NCI-H2196 (cell line): ENCODE data around the gene RMI2.

Source experiments
- DNase-seq: peaks from one replicate; lab custom pipeline; 2025; ENCODE audit not compliant: unreplicated experiment; lab: John Stamatoyannopoulos, UW

Gene RMI2

DNA sequence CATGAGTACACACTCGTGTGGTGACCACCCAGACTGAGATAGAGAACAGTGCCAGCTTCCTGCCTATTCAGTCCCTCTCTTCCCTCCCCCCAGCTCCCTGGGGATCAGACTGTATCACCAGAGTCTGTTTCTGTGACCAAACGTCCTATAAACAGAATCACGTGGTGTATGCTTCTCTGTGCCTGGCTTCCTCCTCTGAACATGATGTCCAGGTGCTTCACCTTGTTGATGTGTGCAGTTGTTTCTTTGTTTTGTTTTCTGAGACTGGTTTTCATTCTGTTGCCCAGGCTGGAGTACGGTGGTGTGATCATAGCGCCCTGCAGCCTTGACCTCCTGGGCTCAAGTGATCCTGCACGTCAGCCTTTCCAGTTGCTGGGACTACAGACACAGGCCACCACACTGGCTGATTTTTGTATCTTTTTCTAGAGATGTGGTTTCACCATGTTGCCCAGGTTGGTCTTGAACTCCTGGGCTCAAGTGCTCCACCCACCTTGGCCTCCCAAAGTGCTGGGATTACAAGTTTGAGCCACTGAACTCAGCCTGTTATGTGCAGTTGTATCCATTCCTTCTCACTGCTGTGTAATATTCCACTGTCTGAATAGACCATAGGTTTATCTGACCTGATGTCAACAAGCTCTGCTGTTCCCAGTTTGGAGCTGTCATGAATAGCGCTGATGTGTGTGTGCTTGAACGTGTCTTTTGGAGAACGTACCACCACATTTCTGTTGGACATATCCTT, 35.2 kb upstream of the RMI2 start:
- peak; percentile 22 for DNase-seq

DNA sequence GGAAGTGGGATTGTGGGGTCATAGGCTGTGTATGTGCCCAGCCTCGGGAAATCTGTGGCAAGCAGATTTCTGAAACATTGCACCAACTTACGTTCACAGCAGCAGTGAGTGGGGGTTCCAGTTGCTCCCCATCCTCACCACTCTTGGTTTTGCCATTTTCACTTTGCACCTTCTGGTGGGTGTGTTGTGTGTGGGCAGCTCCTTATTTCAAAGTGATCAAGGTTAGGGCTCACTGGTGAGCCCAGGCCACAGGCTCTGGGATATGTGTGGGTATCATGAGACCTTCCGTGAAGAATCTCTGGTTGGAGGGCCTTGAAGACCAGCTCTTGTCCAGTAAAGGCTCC, 34.7 kb upstream of the RMI2 start:
- DNase-seq: no peak

DNA sequence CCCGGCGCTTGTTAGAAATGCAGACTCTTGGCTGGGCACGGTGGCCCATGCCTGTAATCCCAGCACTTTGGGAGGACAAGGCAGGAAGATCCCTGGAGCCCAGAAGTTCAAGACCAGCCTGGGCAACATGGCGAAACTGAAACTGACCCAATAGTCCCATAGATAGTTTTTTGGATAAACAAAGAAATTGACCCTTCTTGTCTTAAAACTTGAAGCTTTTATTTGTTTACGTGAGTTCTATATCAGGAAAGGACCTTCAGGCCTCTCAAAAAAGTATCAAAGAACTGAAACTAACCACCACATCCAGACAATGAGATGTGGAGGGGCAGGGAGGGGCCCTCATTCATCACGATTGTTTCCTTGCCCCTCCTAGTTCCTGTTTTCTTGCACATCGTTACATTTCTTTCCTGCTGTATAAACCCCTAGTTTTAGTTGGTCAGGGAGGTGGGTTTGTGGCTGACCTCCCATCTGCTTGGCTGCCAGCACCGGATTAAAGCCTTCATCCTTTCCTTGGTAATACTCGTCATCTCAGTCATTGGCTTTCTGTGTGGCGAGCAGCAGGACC, 34.2 kb upstream of the RMI2 start:
- no peak for DNase-seq

DNA sequence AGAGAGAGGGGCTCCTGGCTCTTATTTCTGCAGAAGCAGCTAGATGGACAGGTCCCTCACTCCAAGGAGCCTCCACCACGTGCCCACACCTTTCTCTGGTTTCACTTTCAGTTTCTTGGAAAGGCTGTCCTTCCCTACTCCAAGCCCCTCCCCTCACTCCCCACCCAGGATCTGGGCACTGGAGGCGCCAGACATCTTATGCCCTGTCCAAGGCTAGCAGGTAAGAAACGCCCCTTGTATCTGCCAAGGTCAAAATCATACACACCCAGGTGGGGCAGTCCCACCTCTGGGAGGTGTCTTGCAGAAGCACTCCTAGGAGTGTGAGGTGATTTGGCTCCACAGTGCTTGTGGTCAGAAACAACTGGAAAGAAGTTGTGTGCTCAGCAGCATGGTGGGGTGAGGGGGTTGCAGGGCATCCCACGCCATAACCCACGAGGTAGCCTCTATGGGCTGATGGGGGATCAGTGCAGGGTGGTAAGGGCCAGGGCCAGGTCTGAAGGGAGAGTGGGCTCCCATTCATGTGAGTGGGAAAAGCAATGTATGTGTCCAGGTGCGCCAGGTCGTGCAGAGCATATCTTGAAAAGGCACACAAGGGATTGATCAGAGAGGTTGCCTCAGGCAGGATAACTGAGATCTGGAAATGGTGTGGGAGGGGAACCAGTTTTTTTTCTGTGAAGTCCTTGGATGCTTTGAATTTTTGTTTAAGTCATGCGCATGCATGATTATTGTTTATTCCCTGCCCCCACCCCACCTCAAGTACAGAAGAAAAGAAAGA, 32.4 kb upstream of the RMI2 start:
- peak; percentile 75 for DNase-seq

DNA sequence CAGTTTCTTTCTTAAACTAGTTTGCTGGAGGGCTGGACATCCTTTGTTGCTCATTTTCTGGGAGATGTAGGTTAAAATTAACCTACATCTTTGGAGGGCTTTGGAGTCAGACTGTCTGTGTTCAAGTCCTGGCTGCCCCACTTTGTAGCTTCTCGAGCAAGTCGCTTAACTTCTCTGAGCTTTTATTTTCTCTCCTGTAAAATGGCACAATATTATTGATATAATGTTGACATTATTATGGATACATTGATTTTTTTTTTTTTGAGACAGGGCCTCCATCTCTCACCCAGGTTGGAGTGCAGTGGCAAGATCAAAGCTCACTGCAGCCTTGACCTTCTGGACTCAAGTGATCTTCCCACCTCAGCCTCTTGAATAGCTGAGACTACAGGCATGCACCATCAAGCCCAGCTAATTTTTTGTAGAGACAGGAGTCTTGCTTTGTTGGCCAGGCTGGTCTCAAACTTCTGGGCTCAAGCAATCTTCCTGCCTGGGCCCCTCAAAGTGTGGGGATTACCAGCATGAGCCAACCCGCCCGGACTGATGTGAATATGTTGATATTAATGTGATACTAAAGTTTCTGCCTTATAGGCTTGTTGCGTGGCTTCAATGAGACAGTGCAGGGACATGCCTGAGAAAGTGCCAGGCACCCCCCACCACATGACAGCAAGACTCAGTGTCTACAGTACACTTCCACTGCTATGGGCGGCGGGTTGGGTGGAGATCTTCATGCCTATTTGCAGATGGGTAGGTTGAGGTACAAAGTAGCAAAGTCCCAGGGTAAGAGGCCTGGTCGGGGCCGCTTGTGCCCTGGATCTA, 31.6 kb upstream of the RMI2 start:
- DNase-seq: no peak

DNA sequence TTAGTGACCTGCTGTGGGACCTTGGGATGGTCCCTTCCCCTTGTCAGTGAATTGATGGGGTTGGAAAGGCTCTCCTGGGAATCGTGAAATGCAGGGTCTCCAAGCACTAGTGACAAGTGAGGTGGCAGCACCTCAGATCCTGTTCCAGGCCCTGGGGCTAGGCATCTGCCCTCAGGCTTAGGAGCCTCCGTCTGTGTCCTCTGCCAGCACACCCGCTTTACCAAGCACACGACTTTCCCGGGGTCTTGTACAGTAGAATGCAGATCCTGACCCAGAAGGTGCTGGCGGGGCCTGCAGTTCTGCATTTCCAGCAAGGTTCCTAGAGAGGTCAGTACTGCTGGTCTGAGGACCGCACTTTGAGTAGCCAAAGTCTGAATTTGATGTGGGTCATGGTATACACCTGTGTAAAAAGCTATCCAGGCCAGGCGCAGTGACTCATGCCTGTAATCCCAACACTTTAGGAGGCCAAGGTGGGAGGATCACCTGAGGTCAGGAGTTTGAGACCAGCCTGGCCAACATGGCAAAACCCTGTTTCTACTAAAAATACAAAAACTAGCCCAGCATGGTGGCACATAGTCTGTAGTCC, 30.9 kb upstream of the RMI2 start:
- DNase-seq: no peak

DNA sequence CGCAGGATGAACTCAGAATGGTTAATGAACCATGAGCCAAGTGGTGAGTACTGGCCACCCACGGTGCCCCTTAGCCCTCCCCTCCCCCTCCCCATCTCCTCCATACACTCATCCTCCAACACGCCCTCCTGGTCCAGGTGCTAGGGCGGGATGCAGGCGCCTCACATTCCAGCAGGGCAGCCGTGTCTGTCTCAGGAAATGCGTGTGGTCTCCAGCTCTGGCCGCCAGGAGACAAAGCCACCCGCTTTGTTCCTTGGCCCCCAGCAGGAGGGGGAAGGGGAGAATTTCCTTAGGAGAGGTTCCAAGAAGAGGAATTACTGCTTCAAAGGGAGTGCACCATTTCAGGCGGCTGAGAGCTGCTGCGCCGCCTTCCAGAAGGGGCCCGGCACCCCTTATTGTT, 29.7 kb upstream of the RMI2 start:
- no peak for DNase-seq

DNA sequence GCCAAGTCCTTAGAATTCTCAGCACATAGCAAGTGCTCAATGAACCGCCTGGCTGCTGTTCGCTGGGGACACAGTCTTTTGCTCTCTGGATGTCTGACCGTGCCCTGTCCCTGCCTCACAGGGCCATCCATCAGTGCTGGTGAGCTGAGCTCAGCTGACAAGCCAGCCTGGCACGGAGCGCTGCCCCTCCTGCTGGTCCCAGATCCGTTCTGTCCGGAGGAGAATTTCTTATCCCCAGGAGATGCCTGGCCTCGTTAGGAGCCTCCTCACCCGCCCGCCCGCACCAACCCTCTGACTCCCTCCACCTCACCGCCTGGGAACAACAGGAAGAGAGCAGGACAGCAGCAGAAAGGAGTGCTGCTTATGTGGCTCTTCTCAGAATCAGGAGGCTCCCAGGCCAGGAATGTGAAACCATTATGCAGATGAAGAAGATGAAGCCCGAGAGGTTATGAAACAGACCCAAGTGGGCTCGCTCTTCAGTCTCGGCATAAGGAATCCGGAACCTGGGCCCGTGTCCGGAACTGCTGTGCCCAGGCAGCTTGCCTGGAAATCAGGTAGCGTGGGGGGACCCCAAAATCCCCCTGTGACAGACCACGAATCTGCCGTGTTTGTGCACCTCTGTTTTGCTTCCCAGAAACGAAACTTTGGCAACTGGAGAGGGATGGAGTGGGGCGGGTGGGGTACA, 28.8 kb upstream of the RMI2 start:
- DNase-seq: no peak

DNA sequence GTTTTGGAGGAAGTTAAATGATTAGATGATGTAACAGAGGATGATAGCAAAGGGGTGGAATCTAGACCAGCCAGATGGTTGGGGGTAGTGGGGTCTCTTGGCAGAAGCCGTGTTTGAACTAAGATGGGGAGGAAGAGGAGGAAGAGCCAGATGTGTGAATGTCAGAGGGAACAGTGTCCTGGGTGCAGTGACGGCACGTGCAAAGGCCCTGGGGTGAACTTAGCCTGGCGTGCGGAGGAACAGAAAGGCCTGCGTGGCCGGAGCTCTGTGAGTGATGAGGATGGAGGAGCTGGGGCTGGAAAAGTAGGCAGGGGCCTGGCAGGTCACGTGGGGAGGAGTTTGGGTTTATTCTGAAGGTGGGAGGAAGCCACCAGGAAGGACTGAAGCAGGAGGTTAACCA, 26.4 kb upstream of the RMI2 start:
- DNase-seq: no peak

DNA sequence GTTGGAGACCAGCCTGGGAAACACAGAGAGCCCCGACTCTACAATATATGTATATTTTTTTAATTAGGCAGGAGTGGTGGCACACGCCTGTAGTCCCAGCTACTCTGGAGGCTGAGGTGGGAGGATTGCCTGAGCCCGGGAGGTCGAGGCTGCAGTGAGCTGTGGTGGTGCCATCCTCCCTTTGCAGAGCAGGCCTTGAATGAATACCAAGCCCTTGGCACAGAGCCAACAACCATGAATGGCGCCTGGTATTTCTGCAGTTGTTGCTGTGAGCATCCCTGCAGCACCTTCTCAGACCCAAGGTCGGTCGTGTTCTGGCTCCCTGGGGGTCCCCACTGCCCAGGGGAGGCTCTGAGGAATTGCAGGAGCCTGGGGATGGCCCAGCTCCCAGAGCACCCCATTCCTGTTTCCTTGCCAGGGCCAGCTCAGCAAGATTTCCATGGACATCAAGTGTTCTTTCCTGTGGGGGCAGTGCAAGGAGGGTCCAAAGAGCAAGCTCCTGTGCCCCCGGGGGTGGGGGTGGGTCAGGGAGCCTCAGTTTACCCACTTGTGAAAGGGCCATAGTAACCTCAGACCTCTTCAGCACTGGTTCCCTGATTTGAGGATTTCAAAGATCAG, 25.6 kb upstream of the RMI2 start:
- peak; percentile 27 for DNase-seq

DNA sequence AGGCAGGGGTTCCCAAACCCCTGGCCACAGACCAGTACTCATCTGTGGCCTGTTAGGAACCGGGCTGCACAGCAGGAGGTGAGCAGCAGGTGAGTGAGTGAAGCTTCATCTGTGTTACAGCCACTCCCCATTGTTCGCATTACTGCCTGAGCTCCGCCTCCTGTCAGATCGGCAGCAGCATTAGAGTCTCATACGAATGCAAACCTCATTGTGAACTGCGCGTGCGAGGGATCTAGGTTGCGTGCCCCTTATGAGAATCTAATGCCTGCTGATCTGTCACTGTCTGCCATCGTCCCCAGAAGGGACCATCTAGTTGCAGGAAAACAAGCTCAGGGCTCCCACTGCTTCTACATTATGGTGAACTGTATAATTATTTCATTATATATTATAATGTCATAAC, 25.1 kb upstream of the RMI2 start:
- DNase-seq: peak; percentile 16

DNA sequence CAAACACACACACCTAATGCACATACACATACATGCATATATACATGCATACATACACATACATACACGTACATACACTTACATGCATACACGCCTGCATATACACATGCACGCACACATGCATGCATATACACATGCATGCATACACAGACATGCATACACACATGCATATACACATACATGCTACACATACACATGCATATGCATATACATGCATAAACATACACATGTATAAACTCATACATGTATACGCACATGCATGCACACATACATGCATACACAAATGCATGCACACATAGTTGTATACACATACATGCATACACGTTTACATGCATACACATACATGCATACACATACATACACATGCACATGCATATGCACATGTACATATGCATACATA, 23.6 kb upstream of the RMI2 start:
- no peak for DNase-seq

DNA sequence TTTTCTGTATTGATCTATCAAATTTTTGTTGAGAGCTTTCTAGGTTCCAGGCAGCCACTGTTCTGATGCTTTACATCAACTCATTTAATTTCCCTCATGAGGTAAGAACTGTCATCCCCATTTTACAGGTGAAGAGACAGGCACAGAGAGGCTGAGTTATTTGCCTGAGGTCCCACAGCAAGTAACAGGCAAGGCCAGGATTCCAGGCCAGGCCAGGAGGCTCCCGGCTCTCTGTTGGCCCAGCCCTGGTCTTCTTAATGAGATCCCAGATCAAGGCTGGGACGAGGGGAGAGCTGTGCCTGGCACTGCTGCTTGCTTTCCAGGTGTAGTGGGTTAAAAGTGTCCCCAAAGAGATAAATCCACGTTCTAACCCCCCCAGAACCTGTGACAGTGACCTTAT, 22.4 kb upstream of the RMI2 start:
- DNase-seq: no peak

DNA sequence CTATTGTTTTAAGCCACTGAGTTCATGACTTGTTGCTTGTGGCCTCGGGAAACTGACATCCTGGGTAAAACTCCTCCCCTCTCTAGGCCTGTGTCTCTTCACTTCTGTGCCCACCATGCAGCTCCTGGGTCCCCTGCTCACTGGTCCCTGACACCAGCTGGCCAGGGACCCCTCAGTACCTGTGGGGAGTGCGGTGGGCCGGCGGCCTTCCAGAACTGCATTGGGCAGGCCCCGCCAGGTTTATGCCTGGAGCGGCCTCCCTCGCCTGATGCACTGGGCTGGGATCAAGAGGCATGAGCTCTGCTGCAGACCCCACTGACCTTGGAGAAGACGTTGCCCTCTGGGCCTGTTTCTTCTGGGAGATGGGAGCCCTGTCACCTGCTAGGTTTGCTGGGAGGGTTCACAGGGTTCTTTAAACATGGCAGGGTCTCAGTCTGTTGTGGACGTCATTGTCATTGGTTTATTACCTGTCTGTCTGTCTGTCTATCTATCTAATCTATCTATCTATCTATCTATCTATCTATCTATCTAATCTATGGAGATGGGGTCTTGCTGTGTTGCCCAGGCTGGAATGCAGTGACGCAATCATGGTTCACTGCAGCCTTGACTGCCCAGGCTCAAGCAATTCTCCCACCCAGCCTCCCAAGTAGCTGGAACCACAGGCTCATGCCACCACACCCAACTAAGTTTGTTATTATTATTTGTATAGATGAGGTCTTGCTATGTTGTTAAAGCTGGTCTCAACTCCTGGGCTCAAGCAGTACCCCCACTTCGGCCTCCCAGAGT, 21.5 kb upstream of the RMI2 start:
- DNase-seq: no peak

DNA sequence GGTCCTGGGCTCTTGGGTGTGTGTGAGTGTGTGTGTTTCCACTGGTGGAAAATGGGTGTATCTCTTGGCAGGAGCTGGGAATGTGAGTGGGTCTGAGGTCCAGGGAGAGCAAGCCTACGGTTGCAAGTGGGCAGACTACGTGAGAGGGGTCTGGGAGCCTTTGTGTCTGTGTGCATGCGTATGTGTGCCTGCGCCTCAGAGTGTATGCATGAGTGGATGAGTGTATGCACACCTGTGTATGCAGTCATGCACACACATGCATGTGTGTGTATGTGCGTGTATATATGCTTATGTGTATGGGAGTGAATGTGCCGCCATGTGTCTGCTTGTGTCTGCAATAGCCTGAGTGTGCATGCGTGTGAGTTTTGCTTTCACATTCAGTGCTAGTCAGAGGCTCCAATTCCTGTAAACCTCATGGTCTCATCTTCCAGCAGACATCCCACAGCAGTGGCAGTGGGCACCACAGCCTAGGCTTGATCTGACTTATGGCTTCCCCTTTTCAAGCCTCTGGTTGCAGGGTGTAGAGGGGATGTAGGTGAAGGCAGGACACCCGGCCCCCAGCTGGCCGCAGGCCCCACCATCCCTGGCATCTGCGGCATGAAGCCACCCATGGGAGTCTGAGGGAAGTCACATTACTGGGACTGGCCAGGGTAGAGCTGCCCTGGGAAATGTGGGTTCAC, 19.7 kb upstream of the RMI2 start:
- no peak for DNase-seq

DNA sequence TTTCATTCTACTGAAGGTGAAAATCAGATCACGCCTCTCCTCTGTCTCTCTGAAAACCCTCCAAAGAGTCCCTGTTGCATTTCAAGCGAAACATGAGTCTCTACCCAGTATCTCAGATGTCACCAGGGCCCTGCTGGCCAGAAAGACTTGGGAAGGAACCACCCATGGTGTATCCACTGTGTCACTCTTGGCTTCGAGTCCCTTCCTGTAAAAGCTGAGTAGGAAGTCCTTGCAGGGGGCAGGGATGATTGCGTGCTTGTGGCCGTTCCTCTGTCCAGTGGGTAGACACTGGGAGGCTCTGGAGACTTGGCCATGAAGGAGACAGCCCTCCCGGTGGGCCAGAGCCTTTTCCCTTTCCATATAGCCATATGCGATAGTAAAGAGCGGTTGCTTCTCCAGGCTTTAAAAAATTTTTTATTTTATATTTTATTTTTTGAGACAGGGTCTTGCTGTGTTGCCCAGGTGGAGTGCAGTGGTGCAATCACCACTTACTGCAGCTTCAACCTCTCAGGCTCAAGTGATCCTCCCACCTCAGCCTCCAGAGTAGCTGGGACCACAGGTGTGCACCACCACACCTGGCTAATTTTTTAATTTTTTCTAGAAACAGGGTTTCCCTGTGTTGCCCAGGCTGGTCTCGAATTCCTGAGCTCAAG, 19.0 kb upstream of the RMI2 start:
- DNase-seq: no peak

DNA sequence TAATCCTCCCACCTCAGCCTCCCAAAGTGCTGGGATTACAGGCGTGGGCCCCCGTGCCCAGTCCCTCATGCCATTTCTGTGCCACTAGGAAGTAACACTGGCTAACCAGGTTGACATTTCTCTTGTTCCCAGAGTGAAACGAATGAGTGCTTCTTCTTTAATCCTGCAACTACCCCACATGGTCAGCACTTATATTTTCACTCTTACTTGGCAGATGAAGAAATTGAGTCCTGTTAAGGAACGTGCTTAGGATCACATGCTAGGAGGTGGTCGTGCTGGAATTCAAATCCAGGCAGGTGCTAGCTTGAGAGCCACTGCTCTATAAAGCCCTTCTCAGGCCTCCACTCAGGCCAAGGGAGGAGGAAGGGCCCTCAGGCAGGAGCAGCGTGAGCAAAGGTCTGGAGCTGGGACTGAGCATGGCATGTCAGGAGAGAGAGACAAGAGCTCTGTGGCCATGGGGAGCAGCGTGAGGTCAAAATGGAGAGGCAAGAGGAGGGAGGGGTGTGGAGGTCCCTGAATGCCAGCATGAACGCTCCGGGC, 18.5 kb upstream of the RMI2 start:
- no peak for DNase-seq
